HCT116 (cell line): Measurements from ENCODE around the gene ADARB1. TPM values are rescaled to one million over a fixed set of nuclear protein-coding genes. Genes with fewer than 3 reads are reported as not detected.

ENCODE experiments used
- ATAC-seq: fragments of 200-7000 bp; cut with Tn5 transposase; 2 replicates; pipeline ENCODE4 v1.9.1; 2020; ENCODE audit warnings: mild to moderate bottlenecking, moderate library complexity
- BruUV-seq: library from RNA; stranded (reverse); fragments of 400-500 nt; replicated peaks from 2 replicates; lab custom pipeline; 2021; lab: Mats Ljungman, UMichigan
- CTCF ChIA-PET: fragments of 300-600 bp; sonication (Branson Sonifier 250); formaldehyde crosslinking; loops from one replicate; lab custom pipeline; 2021; ENCODE audit warnings: antibody characterized with exemption; lab: Charles Lee
- POLR2A ChIA-PET: fragments of 300-600, 350-600 bp; sonication (Branson Sonifier 250); formaldehyde crosslinking; loops from one replicate; lab custom pipeline; 2021; ENCODE audit warnings: antibody characterized with exemption; lab: Charles Lee
- RAD21 ChIA-PET, 2 experiments: fragments of 300-600 bp; sonication (Branson Sonifier 250); formaldehyde crosslinking; loops; one replicate each; lab custom pipeline; 2023; ENCODE audit warnings: low total read pairs in 2 of 2; ENCODE audit not compliant: uncharacterized antibody in 2 of 2, unreplicated experiment in 2 of 2, low non-redundant PET in 1 of 2; lab: Charles Lee
- DNase-seq: peaks from one replicate; pipeline ENCODE4 v3.0.0-alpha.2; 2010; ENCODE audit warnings: low read depth, low spot score
- H2AFZ ChIP-seq: fragments of 200-600 bp; shearing (Covaris generic), sonication (generic); 2 replicates; pipeline ENCODE4 v1.6.1; 2017; ENCODE audit warnings: low read depth, mixed run types, mixed read lengths, antibody characterized with exemption, low read length; ENCODE audit not compliant: poor library complexity, severe bottlenecking
- H3K27ac ChIP-seq: 2 replicates; pipeline ENCODE4 v1.5.1; 2012; ENCODE audit warnings: low read depth, low read length
- H3K27me3 ChIP-seq: fragments of 200-600 bp; sonication (generic); 2 replicates; pipeline ENCODE4 v1.6.1; 2016; ENCODE audit warnings: mixed run types, low read length, mixed read lengths; ENCODE audit not compliant: insufficient read depth
- H3K36me3 ChIP-seq, 2 experiments: fragments of 200-500 bp in 1 of 2; fragments of 200-600 bp in 1 of 2; sonication (Bioruptor generic) in 1 of 2; sonication (generic) in 1 of 2; 2 replicates each; pipeline versions ENCODE4 v1.5.1 to v1.6.1; 2014 to 2016; ENCODE audit warnings: low read length in 2 of 2, inconsistent platforms in 1 of 2, mixed read lengths in 1 of 2, mixed run types in 1 of 2; ENCODE audit not compliant: insufficient read depth in 2 of 2, control insufficient read depth in 1 of 2
- H3K4me1 ChIP-seq, 2 experiments: fragments of 200-600 bp in 1 of 2; sonication (generic) in 1 of 2; 2 replicates each; pipeline versions ENCODE4 v1.5.1 to v1.6.1; 2012 to 2017; ENCODE audit warnings: low read length in 2 of 2, inconsistent platforms in 1 of 2, mild to moderate bottlenecking in 1 of 2, mixed read lengths in 1 of 2, mixed run types in 1 of 2, moderate library complexity in 1 of 2; ENCODE audit not compliant: insufficient read depth in 2 of 2, control insufficient read depth in 1 of 2
- H3K4me2 ChIP-seq: fragments of 200-600 bp; sonication (generic); 2 replicates; pipeline ENCODE4 v1.6.1; 2017; ENCODE audit warnings: mixed run types, low read length, mixed read lengths
- H3K4me3 ChIP-seq, 2 experiments: fragments of 200-600 bp in 1 of 2; sonication (generic) in 1 of 2; replicated peaks in 1 of 2; 2 replicates each; pipeline ENCODE4 v1.5.1; 2011 to 2016; ENCODE audit warnings: low read length in 2 of 2, control low read depth in 1 of 2, low read depth in 1 of 2, mild to moderate bottlenecking in 1 of 2, mixed read lengths in 1 of 2, mixed run types in 1 of 2
- H3K79me2 ChIP-seq: fragments of 200-600 bp; sonication (generic); 2 replicates; pipeline ENCODE4 v1.6.1; 2017; ENCODE audit warnings: mild to moderate bottlenecking, mixed run types, low read length, moderate library complexity, mixed read lengths; ENCODE audit not compliant: insufficient read depth
- H3K9ac ChIP-seq: fragments of 200-600 bp; sonication (generic); 2 replicates; pipeline ENCODE4 v1.6.1; 2016; ENCODE audit warnings: low read length, mixed read lengths
- H3K9me2 ChIP-seq: fragments of 200-600 bp; sonication (generic), shearing (Covaris generic); 2 replicates; pipeline ENCODE4 v1.6.1; 2017; ENCODE audit warnings: mixed run types, mild to moderate bottlenecking, moderate library complexity; ENCODE audit not compliant: insufficient read depth
- H3K9me3 ChIP-seq, 2 experiments: fragments of 200-500 bp in 1 of 2; fragments of 200-600 bp in 1 of 2; sonication (Bioruptor generic) in 1 of 2; sonication (generic) in 1 of 2; 2 replicates each; pipeline ENCODE4 v1.6.1; 2014 to 2017; ENCODE audit warnings: low read length in 2 of 2, mixed read lengths in 2 of 2, inconsistent platforms in 1 of 2, low read depth in 1 of 2, mild to moderate bottlenecking in 1 of 2, mixed run types in 1 of 2, moderate library complexity in 1 of 2; ENCODE audit not compliant: control insufficient read depth in 1 of 2, insufficient read depth in 1 of 2
- H4K20me1 ChIP-seq: fragments of 200-600 bp; sonication (generic), shearing (Covaris generic); 2 replicates; pipeline ENCODE4 v1.6.1; 2017; ENCODE audit warnings: mixed run types, mild to moderate bottlenecking, moderate library complexity; ENCODE audit not compliant: insufficient read depth
- ATF3 ChIP-seq: IDR thresholded peaks from 2 replicates; pipeline ENCODE4 v1.6.1; 2012
- CEBPB ChIP-seq: IDR thresholded peaks from 2 replicates; pipeline ENCODE4 v1.6.1; 2012; ENCODE audit warnings: low read depth
- ELF1 ChIP-seq: IDR thresholded peaks from 2 replicates; pipeline ENCODE4 v1.6.1; 2012; ENCODE audit warnings: low read depth, borderline replicate concordance
- EZH2phosphoT487 ChIP-seq: fragments of 200-600 bp; IDR thresholded peaks from 2 replicates; pipeline ENCODE4 v1.6.1; 2018; ENCODE audit warnings: antibody characterized with exemption, borderline replicate concordance
- FOSL1 ChIP-seq: IDR thresholded peaks from 2 replicates; pipeline ENCODE4 v1.6.1; 2012; ENCODE audit warnings: low read depth
- MAX ChIP-seq: IDR thresholded peaks from 2 replicates; pipeline ENCODE4 v1.6.1; 2012
- SRF ChIP-seq: IDR thresholded peaks from 2 replicates; pipeline ENCODE4 v1.6.1; 2012; ENCODE audit warnings: low read depth
- YY1 ChIP-seq: IDR thresholded peaks from 2 replicates; pipeline ENCODE4 v1.6.1; 2011; ENCODE audit warnings: low read length, low read depth, moderate library complexity, mild to moderate bottlenecking; ENCODE audit not compliant: insufficient replicate concordance; ENCODE audit errors: extremely low read depth
- ZBTB33 ChIP-seq: IDR thresholded peaks from 2 replicates; pipeline ENCODE4 v1.6.1; 2011; ENCODE audit warnings: mild to moderate bottlenecking, low read length, moderate library complexity; ENCODE audit not compliant: insufficient replicate concordance; ENCODE audit errors: extremely low read depth
- ZFX ChIP-seq: fragments of 450-650 bp; IDR thresholded peaks from 2 replicates; pipeline ENCODE4 v1.6.1; 2017
- intact Hi-C: fragments of 100-400 bp; cut with micrococcal nuclease; formaldehyde crosslinking; loops from 2 replicates; pipeline ENCODE4 v1.10.0; 2022
- total RNA-seq: library from RNA; stranded (reverse); gene quantifications from one replicate; pipeline ENCODE4 v1.2.1, GENCODE V29; 2021; ENCODE audit not compliant: unreplicated experiment

ADARB1 gene
- total RNA-seq, 1 experiment from 2014 or later = 13.5 TPM

DNA sequence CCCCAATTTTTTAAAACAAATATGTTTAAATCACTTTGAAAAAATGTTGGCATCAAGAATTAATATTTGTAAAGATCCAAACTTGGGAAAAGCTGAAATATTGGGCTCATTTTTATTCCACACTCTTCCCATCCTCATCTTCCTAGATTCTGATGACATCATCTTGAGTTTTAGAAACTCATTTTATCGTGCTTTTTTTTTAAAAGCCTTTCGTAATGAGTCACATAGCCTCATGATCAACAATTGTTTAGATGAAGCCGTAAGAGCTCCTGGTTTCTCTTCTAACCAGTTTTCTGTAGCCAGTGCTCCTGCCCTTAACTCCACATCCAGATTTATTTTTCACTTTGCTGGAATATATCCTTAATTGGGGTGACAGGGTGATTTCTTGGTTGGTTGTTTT lies 134.7 kb downstream of the ADARB1 start:
- Histone ChIP-seq H3K79me2 (no peaks in the 10 kb centered on the region), H3K27me3 (no peaks in the 10 kb centered on the region), H3K9ac (no peak overlapping the region), H3K4me2 (no peak overlapping the region), H3K36me3 (peaks cover 0 to 4% of the 10 kb centered on the region in 2 experiments; a peak in 1 of 4 replicates), H3K4me3 (no peak overlapping the region), H3K27ac (no peak overlapping the region), H2AFZ (no peak overlapping the region), H3K9me2 (no peaks in the 10 kb centered on the region), H3K9me3 (no peaks in the 10 kb centered on the region), H4K20me1 (no peaks in the 10 kb centered on the region), H3K4me1 (no peaks in the 10 kb centered on the region)
- TF ChIP-seq MAX = no peak
- TF ChIP-seq SRF = no peak
- TF ChIP-seq CEBPB = no peak
- TF ChIP-seq FOSL1 = no peak
- TF ChIP-seq YY1 = no peak
- TF ChIP-seq ZBTB33 = no peak
- TF ChIP-seq ATF3 = no peak
- TF ChIP-seq EZH2phosphoT487 = no peak
- TF ChIP-seq ELF1 = no peak
- TF ChIP-seq ZFX = no peak
- CTCF ChIA-PET = no interaction called here
- RAD21 ChIA-PET = no interaction called here
- ATAC-seq (no peak), DNase-seq (no peak)
- POLR2A ChIA-PET = no interaction called here
- BruUV-seq = no TSS peak
- intact Hi-C loops = no loop called here
